H1 (cell line): ENCODE results near the gene KCNT1. TPM values are rescaled to one million over a fixed set of nuclear protein-coding genes. Genes with fewer than 3 reads are reported as not detected.

Source experiments
- CTCF ChIA-PET: fragments of 300-600 bp; sonication (Branson Sonifier 250); formaldehyde crosslinking; loops from one replicate; lab custom pipeline; 2021; ENCODE audit not compliant: partially characterized antibody; lab: Charles Lee
- POLR2A ChIA-PET: fragments of 300-600 bp; sonication (Branson Sonifier 250); formaldehyde crosslinking; loops from one replicate; lab custom pipeline; 2021; ENCODE audit warnings: inconsistent platforms; ENCODE audit not compliant: partially characterized antibody; lab: Charles Lee
- DNase-seq, 2 experiments: peaks; one replicate each; pipeline versions ENCODE4 v3.0.0 to v3.0.0-alpha.2; 2010 to 2022; ENCODE audit warnings: low spot score in 2 of 2, low read depth in 1 of 2, mixed read lengths in 1 of 2
- FAIRE-seq: peaks from 2 replicates; lab custom pipeline; 2011; peaks lifted over from hg19 to GRCh38; lab: Jason Lieb, UNC
- H2AFZ ChIP-seq: 2 replicates; pipeline ENCODE4 v1.8.1; 2012; ENCODE audit warnings: low read length, inconsistent platforms
- H2AK5ac ChIP-seq: 2 replicates; pipeline ENCODE4 v1.6.1; 2013; ENCODE audit warnings: low read depth, low read length
- H2BK120ac ChIP-seq: replicated peaks from 2 replicates; pipeline ENCODE3; 2013; ENCODE audit warnings: low read depth, low read length, inconsistent platforms
- H2BK12ac ChIP-seq: 2 replicates; pipeline ENCODE4 v1.6.1; 2013; ENCODE audit warnings: low read depth, low read length
- H2BK15ac ChIP-seq: 2 replicates; pipeline ENCODE4 v1.6.1; 2013; ENCODE audit warnings: low read length
- H2BK20ac ChIP-seq: 2 replicates; pipeline ENCODE4 v1.6.1; 2013; ENCODE audit warnings: low read length
- H2BK5ac ChIP-seq: 2 replicates; pipeline ENCODE4 v1.6.1; 2013; ENCODE audit warnings: low read depth, low read length
- H3K14ac ChIP-seq: 2 replicates; pipeline ENCODE4 v1.6.1; 2013; ENCODE audit warnings: inconsistent platforms; ENCODE audit not compliant: insufficient read length
- H3K18ac ChIP-seq: 2 replicates; pipeline ENCODE4 v1.6.1; 2013; ENCODE audit warnings: low read length; ENCODE audit errors: extremely low read depth
- H3K23ac ChIP-seq: 2 replicates; pipeline ENCODE4 v1.6.1; 2013; ENCODE audit warnings: inconsistent platforms; ENCODE audit not compliant: insufficient read length
- H3K23me2 ChIP-seq: 2 replicates; pipeline ENCODE4 v1.6.1; 2013; ENCODE audit warnings: low read depth, low read length
- H3K27ac ChIP-seq: 2 replicates; pipeline ENCODE4 v1.6.1; 2011; ENCODE audit warnings: low read depth, low read length, inconsistent platforms
- H3K27me3 ChIP-seq, 4 experiments: replicated peaks in 1 of 4; 1 replicate in 1 of 4; 2 replicates in 3 of 4; pipeline versions ENCODE4 v1.6.1 to v1.8.1; 2011 to 2013; ENCODE audit warnings: low read length in 3 of 4, mild to moderate bottlenecking in 3 of 4, inconsistent platforms in 2 of 4, mixed read lengths in 2 of 4, moderate library complexity in 1 of 4; ENCODE audit not compliant: control insufficient read depth in 3 of 4, insufficient read depth in 3 of 4; ENCODE audit errors: extremely low read depth in 1 of 4
- H3K36me3 ChIP-seq, 4 experiments: 2 replicates each; pipeline versions ENCODE4 v1.6.1 to v1.8.1; 2011 to 2013; ENCODE audit warnings: mild to moderate bottlenecking in 4 of 4, low read length in 3 of 4, moderate library complexity in 2 of 4, control low read depth in 1 of 4, inconsistent platforms in 1 of 4; ENCODE audit not compliant: insufficient read depth in 4 of 4, control insufficient read depth in 2 of 4
- H3K4ac ChIP-seq: replicated peaks from 2 replicates; pipeline ENCODE3; 2013; ENCODE audit warnings: low read length, low read depth, mixed read lengths, inconsistent platforms; ENCODE audit not compliant: insufficient read length
- H3K4me1 ChIP-seq, 4 experiments: replicated peaks in 1 of 4; 1 replicate in 1 of 4; 2 replicates in 3 of 4; pipeline versions ENCODE4 v1.6.1 to v1.8.1; 2011 to 2013; ENCODE audit warnings: low read length in 3 of 4, inconsistent platforms in 2 of 4, mixed read lengths in 1 of 4; ENCODE audit not compliant: insufficient read depth in 4 of 4, control insufficient read depth in 3 of 4
- H3K4me2 ChIP-seq, 2 experiments: 2 replicates each; pipeline versions ENCODE4 v1.6.1 to v1.8.1; 2011 to 2013; ENCODE audit warnings: low read depth in 2 of 2, low read length in 2 of 2, control low read depth in 1 of 2, inconsistent platforms in 1 of 2, mild to moderate bottlenecking in 1 of 2; ENCODE audit not compliant: insufficient read depth in 1 of 2
- H3K4me3 ChIP-seq, 4 experiments: fragments of 200-600, 300-600 bp in 1 of 4; sonication (generic), shearing (Covaris generic), sonication (Bioruptor Twin) in 1 of 4; 2 replicates each; pipeline versions ENCODE4 v1.5.1 to v1.8.1; 2011 to 2016; ENCODE audit warnings: low read length in 4 of 4, low read depth in 3 of 4, control low read depth in 2 of 4, inconsistent platforms in 2 of 4, mild to moderate bottlenecking in 2 of 4, mixed read lengths in 1 of 4, moderate library complexity in 1 of 4; ENCODE audit not compliant: insufficient read depth in 2 of 4; ENCODE audit errors: extremely low read depth in 1 of 4
- H3K56ac ChIP-seq: replicated peaks from 2 replicates; pipeline ENCODE3; 2013; ENCODE audit warnings: low read depth, mild to moderate bottlenecking, mixed read lengths, low read length, inconsistent platforms; ENCODE audit not compliant: insufficient read length
- H3K79me1 ChIP-seq: 2 replicates; pipeline ENCODE4 v1.6.1; 2013; ENCODE audit warnings: low read depth, low read length, control low read depth
- H3K79me2 ChIP-seq, 2 experiments: 2 replicates each; pipeline versions ENCODE4 v1.6.1 to v1.8.1; 2012 to 2013; ENCODE audit warnings: low read length in 2 of 2, mild to moderate bottlenecking in 2 of 2, inconsistent platforms in 1 of 2; ENCODE audit not compliant: insufficient read depth in 2 of 2, control insufficient read depth in 1 of 2
- H3K9ac ChIP-seq, 4 experiments: replicated peaks in 1 of 4; 1 replicate in 1 of 4; 2 replicates in 3 of 4; pipeline versions ENCODE4 v1.6.1 to v1.8.1; 2011 to 2013; ENCODE audit warnings: low read depth in 3 of 4, low read length in 3 of 4, control low read depth in 2 of 4, mild to moderate bottlenecking in 2 of 4, moderate library complexity in 2 of 4, inconsistent platforms in 1 of 4; ENCODE audit errors: extremely low read depth in 1 of 4
- H3K9me3 ChIP-seq, 2 experiments: 2 replicates each; pipeline versions ENCODE4 v1.6.1 to v1.8.1; 2012 to 2013; ENCODE audit warnings: mild to moderate bottlenecking in 2 of 2, moderate library complexity in 2 of 2, control low read depth in 1 of 2, inconsistent platforms in 1 of 2, low read depth in 1 of 2, low read length in 1 of 2, mixed read lengths in 1 of 2; ENCODE audit not compliant: insufficient read depth in 2 of 2
- H4K20me1 ChIP-seq, 2 experiments: replicated peaks in 1 of 2; 2 replicates each; pipeline versions ENCODE3 to v1.8.1; 2011 to 2013; ENCODE audit warnings: inconsistent platforms in 2 of 2, low read length in 2 of 2, mild to moderate bottlenecking in 1 of 2; ENCODE audit not compliant: insufficient read depth in 2 of 2, control insufficient read depth in 1 of 2
- H4K5ac ChIP-seq: 2 replicates; pipeline ENCODE4 v1.6.1; 2013; ENCODE audit warnings: low read length, low read depth, mixed read lengths, inconsistent platforms; ENCODE audit not compliant: insufficient read length
- H4K8ac ChIP-seq: 2 replicates; pipeline ENCODE4 v1.8.0; 2013; ENCODE audit warnings: mild to moderate bottlenecking, moderate library complexity, low read length, inconsistent platforms; ENCODE audit not compliant: insufficient read depth; ENCODE audit errors: extremely low read depth
- H4K91ac ChIP-seq: replicated peaks from 2 replicates; pipeline ENCODE3; 2013; ENCODE audit warnings: low read length, mixed read lengths, inconsistent platforms; ENCODE audit not compliant: insufficient read length
- ASH2L ChIP-seq: fragments of 200-600, 300-600 bp; sonication (generic); IDR thresholded peaks from one replicate; pipeline ENCODE4 v1.7.1; 2017; ENCODE audit warnings: low read length
- ATF3 ChIP-seq: IDR thresholded peaks from 2 replicates; pipeline ENCODE4 v1.6.1; 2011; ENCODE audit warnings: low read depth, mild to moderate bottlenecking, low read length; ENCODE audit not compliant: insufficient read depth
- CEBPB ChIP-seq: IDR thresholded peaks from 2 replicates; pipeline ENCODE4 v1.6.1; 2012; ENCODE audit warnings: low read depth, low read length
- CHD2 ChIP-seq: IDR thresholded peaks from 2 replicates; pipeline ENCODE4 v1.6.1; 2012; ENCODE audit warnings: low read length, improper control_type of control experiment
- CREB1 ChIP-seq: IDR thresholded peaks from 2 replicates; pipeline ENCODE4 v1.6.1; 2012; ENCODE audit warnings: inconsistent platforms
- CTBP2 ChIP-seq: IDR thresholded peaks from 2 replicates; pipeline ENCODE4 v1.7.0; 2011; ENCODE audit warnings: borderline replicate concordance, mild to moderate bottlenecking, moderate library complexity, mixed read lengths, low read length; ENCODE audit not compliant: insufficient read depth, insufficient read length
- GABPA ChIP-seq: IDR thresholded peaks from 2 replicates; pipeline ENCODE4 v1.6.1; 2011; ENCODE audit warnings: mild to moderate bottlenecking, low read length, moderate library complexity, borderline replicate concordance; ENCODE audit not compliant: insufficient read depth
- JUN ChIP-seq: IDR thresholded peaks from 2 replicates; pipeline ENCODE4 v1.6.1; 2011; ENCODE audit warnings: low read depth, mild to moderate bottlenecking, improper control_type of control experiment, low read length
- MAFK ChIP-seq: IDR thresholded peaks from 2 replicates; pipeline ENCODE4 v1.6.1; 2012; ENCODE audit warnings: low read depth, mild to moderate bottlenecking, improper control_type of control experiment, low read length
- NRF1 ChIP-seq: IDR thresholded peaks from 2 replicates; pipeline ENCODE4 v1.6.1; 2011; ENCODE audit warnings: mild to moderate bottlenecking, low read depth, low read length, improper control_type of control experiment
- POLR2A ChIP-seq, 2 experiments: IDR thresholded peaks; 1 replicate in 1 of 2; 2 replicates in 1 of 2; pipeline ENCODE4 v1.6.1; 2011; ENCODE audit warnings: low read depth in 2 of 2, low read length in 2 of 2, mild to moderate bottlenecking in 2 of 2; ENCODE audit errors: control extremely low read depth in 1 of 2
- POU5F1 ChIP-seq: IDR thresholded peaks from 2 replicates; pipeline ENCODE4 v1.6.1; 2011; ENCODE audit warnings: low read depth, mild to moderate bottlenecking, low read length, moderate library complexity
- RAD21 ChIP-seq, 2 experiments: IDR thresholded peaks in 1 of 2; conservative IDR thresholded peaks in 1 of 2; 2 replicates each; pipeline ENCODE4 v1.6.1; 2011; ENCODE audit warnings: low read depth in 2 of 2, low read length in 2 of 2, improper control_type of control experiment in 1 of 2, inconsistent platforms in 1 of 2, mild to moderate bottlenecking in 1 of 2, moderate library complexity in 1 of 2
- RFX5 ChIP-seq: IDR thresholded peaks from 2 replicates; pipeline ENCODE4 v1.6.1; 2011; ENCODE audit warnings: low read depth, low read length, improper control_type of control experiment, borderline replicate concordance
- SP2 ChIP-seq: IDR thresholded peaks from 2 replicates; pipeline ENCODE4 v1.6.1; 2012; ENCODE audit warnings: mild to moderate bottlenecking, low read length, inconsistent platforms
- WGBS, 2 experiments: shearing (Covaris generic) in 1 of 2; methylation state at CpG; one replicate each; pipeline versions ENCODE4 v1.1.6 to v1.1.7; 2013 to 2015; ENCODE audit warnings: low lambda C conversion rate in 2 of 2, mixed read lengths in 2 of 2, inconsistent platforms in 1 of 2, low coverage in 1 of 2, missing lambda C conversion rate in 1 of 2; ENCODE audit not compliant: insufficient replicate concordance in 2 of 2, insufficient coverage in 1 of 2, insufficient read length in 1 of 2; ENCODE audit errors: extremely low coverage in 1 of 2, missing lambda C conversion rate in 1 of 2; 5-methylcytosine and 5-hydroxymethylcytosine counted together
- polyA plus RNA-seq, 7 experiments: library from polyadenylated mRNA; depleted of rRNA in 3 of 7; stranded (reverse) in 5 of 7; unstranded in 2 of 7; fragments of >200 nt in 5 of 7; fragments of 200-250 nt in 2 of 7; gene quantifications; 1 replicate in 5 of 7; 2 replicates in 1 of 7; 4 replicates in 1 of 7; pipeline versions ENCODE4 v1.2.1 to v1.2.3, GENCODE V29; 2011 to 2013; ENCODE audit warnings: missing spikeins in 2 of 7, mixed read lengths in 2 of 7
- total RNA-seq: library from RNA; stranded (reverse); fragmentation: NEBNext Ultra II Directional; extraction: Animal tissue kit (Norgen Biotek cat#: 25700); gene quantifications from 2 replicates; pipeline ENCODE4 v1.2.1, GENCODE V29; 2021

The KCNT1 gene
- total and polyA plus RNA-seq, 2 of the 8 experiments (the other 6 are each of a cell fraction or from before 2014, with no cell fraction given): 0.13 to 0.20 TPM

GRCh38 chr9:135665795-135666189, 36.2 kb upstream of the KCNT1 start:
- CTCF ChIA-PET: no interaction called here
- POLR2A ChIA-PET: interaction anchor here (1.7 kb wide), 1 partner anchor 17 kb away, joined by 4 read pairs; no protein-coding TSS in a partner anchor
- Histone ChIP-seq H4K8ac (no peak overlapping the region), H4K91ac (no peak overlapping the region), H3K23me2 (no peaks in the 10 kb centered on the region), H3K4ac (no peak overlapping the region), H3K18ac (no peak overlapping the region), H3K23ac (no peak overlapping the region), H2AFZ (no peak overlapping the region), H3K14ac (no peak overlapping the region), H3K27ac (no peak overlapping the region), H3K4me3 (no peak overlapping the region), H3K9me3 (peaks cover 7 to 22% of the 10 kb centered on the region in 2 experiments; a peak in 3 of 4 replicates), H2BK12ac (no peak overlapping the region), H4K5ac (no peak overlapping the region), H2BK120ac (no peak overlapping the region), H3K27me3 (no peaks in the 10 kb centered on the region; a peak in 1 of 7 replicates), H3K4me2 (no peak overlapping the region), H3K79me1 (no peaks in the 10 kb centered on the region), H3K4me1 (peaks cover 0 to 8% (median 4%) of the 10 kb centered on the region in 4 experiments; a peak in 3 of 7 replicates), H4K20me1 (no peaks in the 10 kb centered on the region), H3K56ac (no peak overlapping the region), H3K9ac (no peak overlapping the region), H2AK5ac (no peak overlapping the region), H2BK5ac (no peak overlapping the region), H2BK20ac (no peak overlapping the region), H2BK15ac (no peak overlapping the region), H3K79me2 (no peaks in the 10 kb centered on the region), H3K36me3 (peaks cover 0 to 3% (median 0%) of the 10 kb centered on the region in 4 experiments; a peak in 1 of 8 replicates)
- FAIRE-seq: no peak
- 91% methylated on average over 10 of the region's 12 CpGs; no CpG with 5 or more reads in 1 of the 2 experiments for WGBS, 2 experiments
- DNase-seq: no peak
- TF ChIP-seq CTBP2 (no peak), RFX5 (no peak), SP2 (no peak), CHD2 (no peak), MAFK (no peak), POLR2A (IDR thresholded peaks at IDR 0.05; ENCODE audit: control extremely low read depth in 1 of 2, low read depth in 2 of 2, low read length in 2 of 2) (no peak), CEBPB (no peak), RAD21 (IDR thresholded peaks at IDR 0.05 in 1 of 2, conservative IDR thresholded peaks at IDR 0.05 in 1 of 2; ENCODE audit: low read depth in 2 of 2, low read length in 2 of 2) (no peak), NRF1 (no peak), JUN (no peak), ATF3 (no peak), CREB1 (no peak), POU5F1 (no peak), ASH2L (no peak), GABPA (no peak)
